H9 (cell line): ENCODE results near the gene LPAR6. TPM values are rescaled to one million over a fixed set of nuclear protein-coding genes. Genes with fewer than 3 reads are reported as not detected.

ENCODE experiments used
- DNase-seq: peaks from one replicate; pipeline ENCODE4 v3.0.0-alpha.2; 2017
- H2AFZ ChIP-seq: one replicate; pipeline ENCODE4 v1.6.1; 2013; ENCODE audit warnings: mild to moderate bottlenecking, low read length, control low read depth, moderate library complexity
- H2AK5ac ChIP-seq: 2 replicates; pipeline ENCODE4 v1.6.1; 2013; ENCODE audit warnings: low read length, control low read depth, mixed read lengths; ENCODE audit not compliant: insufficient read length
- H2BK120ac ChIP-seq: one replicate; pipeline ENCODE4 v1.6.1; 2013; ENCODE audit warnings: low read depth, mild to moderate bottlenecking, low read length, control low read depth, inconsistent platforms; ENCODE audit not compliant: poor library complexity, severe bottlenecking
- H2BK12ac ChIP-seq: 2 replicates; pipeline ENCODE4 v1.6.1; 2013; ENCODE audit warnings: low read length, control low read depth, mixed read lengths, low read depth; ENCODE audit not compliant: insufficient read length
- H2BK15ac ChIP-seq: 2 replicates; pipeline ENCODE4 v1.6.1; 2013; ENCODE audit warnings: low read depth, low read length, control low read depth
- H2BK20ac ChIP-seq: one replicate; pipeline ENCODE4 v1.6.1; 2013; ENCODE audit warnings: low read depth, mild to moderate bottlenecking, low read length, control low read depth, inconsistent platforms; ENCODE audit not compliant: poor library complexity, severe bottlenecking
- H2BK5ac ChIP-seq: 2 replicates; pipeline ENCODE4 v1.6.1; 2013; ENCODE audit warnings: low read length, control low read depth, mixed read lengths; ENCODE audit not compliant: insufficient read length
- H3K14ac ChIP-seq: 2 replicates; pipeline ENCODE4 v1.6.1; 2013; ENCODE audit warnings: low read length, control low read depth; ENCODE audit not compliant: insufficient read depth
- H3K18ac ChIP-seq: 2 replicates; pipeline ENCODE4 v1.6.1; 2013; ENCODE audit warnings: low read depth, mild to moderate bottlenecking, mixed read lengths, low read length, control low read depth; ENCODE audit not compliant: insufficient read length
- H3K23ac ChIP-seq: 2 replicates; pipeline ENCODE4 v1.6.1; 2013; ENCODE audit warnings: low read length, control low read depth, mixed read lengths, low read depth; ENCODE audit not compliant: insufficient read length
- H3K23me2 ChIP-seq: 2 replicates; pipeline ENCODE4 v1.6.1; 2013; ENCODE audit warnings: low read depth, mild to moderate bottlenecking, mixed read lengths, low read length, control low read depth; ENCODE audit not compliant: insufficient read length, poor library complexity, severe bottlenecking
- H3K27ac ChIP-seq: 2 replicates; pipeline ENCODE4 v1.5.1; 2013; ENCODE audit warnings: low read length, control low read depth, mixed read lengths, low read depth; ENCODE audit not compliant: insufficient read length
- H3K27me3 ChIP-seq: 2 replicates; pipeline ENCODE4 v1.6.1; 2013; ENCODE audit warnings: low read length, control low read depth, inconsistent platforms; ENCODE audit not compliant: insufficient read depth
- H3K4ac ChIP-seq: 2 replicates; pipeline ENCODE4 v1.6.1; 2013; ENCODE audit warnings: low read depth, mild to moderate bottlenecking, control low read depth, inconsistent platforms, low read length, moderate library complexity
- H3K4me1 ChIP-seq: 2 replicates; pipeline ENCODE4 v1.6.1; 2013; ENCODE audit warnings: low read length, control low read depth, inconsistent platforms; ENCODE audit not compliant: insufficient read depth
- H3K4me2 ChIP-seq: 2 replicates; pipeline ENCODE4 v1.6.1; 2013; ENCODE audit warnings: low read length, control low read depth, mixed read lengths; ENCODE audit not compliant: insufficient read length, insufficient read depth
- H3K56ac ChIP-seq: 2 replicates; pipeline ENCODE4 v1.6.1; 2013; ENCODE audit warnings: low read depth, mild to moderate bottlenecking, mixed read lengths, low read length, control low read depth; ENCODE audit not compliant: insufficient read length
- H3K79me1 ChIP-seq: 2 replicates; pipeline ENCODE4 v1.6.1; 2013; ENCODE audit warnings: low read depth, mild to moderate bottlenecking, moderate library complexity, low read length, control low read depth, inconsistent platforms; ENCODE audit not compliant: insufficient read depth, poor library complexity, severe bottlenecking
- H3K79me2 ChIP-seq: 2 replicates; pipeline ENCODE4 v1.6.1; 2013; ENCODE audit warnings: low read length, control low read depth, inconsistent platforms; ENCODE audit not compliant: insufficient read depth
- H3K9ac ChIP-seq: 2 replicates; pipeline ENCODE4 v1.6.1; 2013; ENCODE audit warnings: low read length, control low read depth, mixed read lengths; ENCODE audit not compliant: insufficient read length; ENCODE audit errors: extremely low read depth
- H3K9me3 ChIP-seq: one replicate; pipeline ENCODE4 v1.6.1; 2013; ENCODE audit warnings: low read depth, low read length, inconsistent platforms; ENCODE audit not compliant: control insufficient read depth
- H3T11ph ChIP-seq: one replicate; pipeline ENCODE4 v1.6.1; 2013; ENCODE audit warnings: mild to moderate bottlenecking, low read length, control low read depth, inconsistent platforms
- H4K20me1 ChIP-seq: one replicate; pipeline ENCODE4 v1.6.1; 2013; ENCODE audit not compliant: control insufficient read depth, insufficient read length, insufficient read depth
- H4K5ac ChIP-seq: 2 replicates; pipeline ENCODE4 v1.6.1; 2013; ENCODE audit warnings: low read depth, mild to moderate bottlenecking, mixed read lengths, low read length, control low read depth; ENCODE audit not compliant: insufficient read length
- H4K8ac ChIP-seq: replicated peaks from 2 replicates; pipeline ENCODE4 v1.6.1; 2013; ENCODE audit warnings: low read length, control low read depth, mixed read lengths, low read depth; ENCODE audit not compliant: insufficient read length
- H4K91ac ChIP-seq: 2 replicates; pipeline ENCODE4 v1.6.1; 2013; ENCODE audit warnings: low read depth, mild to moderate bottlenecking, moderate library complexity, mixed read lengths, low read length, control low read depth; ENCODE audit not compliant: insufficient read length
- H3K27ac Mint-ChIP-seq, 3 experiments: 2 replicates in 2 of 3; 3 replicates in 1 of 3; pipeline ENCODE4 v1.8.0; 2020 to 2021; ENCODE audit warnings: mixed read lengths in 3 of 3, mild to moderate bottlenecking in 1 of 3, moderate library complexity in 1 of 3
- H3K27me3 Mint-ChIP-seq: 2 replicates; pipeline ENCODE4 v1.8.0; 2021; ENCODE audit warnings: low read depth, mild to moderate bottlenecking, moderate library complexity, mixed read lengths
- H3K36me3 Mint-ChIP-seq, 3 experiments: 2 replicates in 2 of 3; 3 replicates in 1 of 3; pipeline ENCODE4 v1.8.0; 2020 to 2021; ENCODE audit warnings: low read depth in 3 of 3, mixed read lengths in 3 of 3; ENCODE audit not compliant: insufficient read depth in 1 of 3
- H3K4me1 Mint-ChIP-seq, 2 experiments: 2 replicates each; pipeline ENCODE4 v1.8.0; 2020; ENCODE audit warnings: mixed read lengths in 2 of 2
- H3K4me3 Mint-ChIP-seq, 2 experiments: 2 replicates in 1 of 2; 3 replicates in 1 of 2; pipeline ENCODE4 v1.8.0; 2020 to 2021; ENCODE audit warnings: mild to moderate bottlenecking in 2 of 2, mixed read lengths in 2 of 2, moderate library complexity in 1 of 2
- H3K9me3 Mint-ChIP-seq, 2 experiments: 2 replicates in 1 of 2; 3 replicates in 1 of 2; pipeline ENCODE4 v1.8.0; 2020; ENCODE audit warnings: mild to moderate bottlenecking in 2 of 2, mixed read lengths in 2 of 2, moderate library complexity in 1 of 2
- WGBS: extraction: QIAGEN DNeasy Blood & Tissue Kit; methylation state at CpG from one replicate; pipeline ENCODE4 v1.1.7; 2013; ENCODE audit warnings: missing lambda C conversion rate, low lambda C conversion rate, mixed read lengths; ENCODE audit not compliant: insufficient read length; ENCODE audit errors: extremely low coverage; 5-methylcytosine and 5-hydroxymethylcytosine counted together
- total RNA-seq: library from RNA; stranded (reverse); gene quantifications from 2 replicates; pipeline ENCODE4 v1.2.1, GENCODE V29; 2021
- TF ChIP-seq, protein P1 (sequence below): fragments of 200-600 bp; sonication (generic); conservative IDR thresholded peaks from 3 replicates; pipeline ENCODE4 v1.8.0; 2021; ENCODE audit warnings: antibody characterized with exemption, mild to moderate bottlenecking

LPAR6 gene
- total RNA-seq, 1 experiment from 2014 or later = 4.2 TPM

DNA sequence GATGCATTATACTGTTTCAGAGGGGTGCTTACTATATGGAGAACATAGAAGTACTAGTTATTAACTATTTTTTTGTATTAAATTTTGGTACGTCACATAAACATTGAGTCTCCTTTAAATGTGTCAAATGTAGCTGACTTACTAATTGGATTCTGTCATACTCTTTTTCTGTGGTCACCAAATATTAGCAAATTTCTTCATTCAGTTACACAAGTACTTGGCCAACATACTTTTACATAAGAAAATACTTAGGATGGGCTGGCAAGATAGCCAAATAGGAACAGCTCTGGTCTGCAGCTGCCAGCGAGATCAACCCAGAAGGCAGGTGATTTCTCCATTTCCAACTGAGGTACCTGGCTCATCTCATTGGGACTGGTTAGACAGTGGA lies 19.2 kb downstream of the LPAR6 start:
- H2BK12ac ChIP-seq = no peak overlapping the region
- no peak overlapping the region for H2BK15ac ChIP-seq
- TF ChIP-seq, protein P1, sequence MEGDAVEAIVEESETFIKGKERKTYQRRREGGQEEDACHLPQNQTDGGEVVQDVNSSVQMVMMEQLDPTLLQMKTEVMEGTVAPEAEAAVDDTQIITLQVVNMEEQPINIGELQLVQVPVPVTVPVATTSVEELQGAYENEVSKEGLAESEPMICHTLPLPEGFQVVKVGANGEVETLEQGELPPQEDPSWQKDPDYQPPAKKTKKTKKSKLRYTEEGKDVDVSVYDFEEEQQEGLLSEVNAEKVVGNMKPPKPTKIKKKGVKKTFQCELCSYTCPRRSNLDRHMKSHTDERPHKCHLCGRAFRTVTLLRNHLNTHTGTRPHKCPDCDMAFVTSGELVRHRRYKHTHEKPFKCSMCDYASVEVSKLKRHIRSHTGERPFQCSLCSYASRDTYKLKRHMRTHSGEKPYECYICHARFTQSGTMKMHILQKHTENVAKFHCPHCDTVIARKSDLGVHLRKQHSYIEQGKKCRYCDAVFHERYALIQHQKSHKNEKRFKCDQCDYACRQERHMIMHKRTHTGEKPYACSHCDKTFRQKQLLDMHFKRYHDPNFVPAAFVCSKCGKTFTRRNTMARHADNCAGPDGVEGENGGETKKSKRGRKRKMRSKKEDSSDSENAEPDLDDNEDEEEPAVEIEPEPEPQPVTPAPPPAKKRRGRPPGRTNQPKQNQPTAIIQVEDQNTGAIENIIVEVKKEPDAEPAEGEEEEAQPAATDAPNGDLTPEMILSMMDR = no peak
- no peak overlapping the region for H3K23ac ChIP-seq
- H2BK5ac ChIP-seq = no peak overlapping the region
- no peaks in the 10 kb centered on the region for H3K79me2 ChIP-seq
- Mint-ChIP-seq H3K27ac (no peak overlapping the region; a peak in 1 of 7 replicates), H3K4me3 (no peak overlapping the region), H3K36me3 (peaks cover 20 to 36% (median 30%) of the 10 kb centered on the region in 3 experiments), H3K9me3 (peaks cover 12 to 22% of the 10 kb centered on the region in 2 experiments), H3K27me3 (no peaks in the 10 kb centered on the region), H3K4me1 (no peaks in the 10 kb centered on the region)
- no peak overlapping the region for H3K4me2 ChIP-seq
- no peak overlapping the region for H4K5ac ChIP-seq
- no peak overlapping the region for H3K14ac ChIP-seq
- H3K56ac ChIP-seq = no peak overlapping the region
- H2BK120ac ChIP-seq = no peak overlapping the region
- H4K20me1 ChIP-seq = no peaks in the 10 kb centered on the region
- no peak overlapping the region for H2BK20ac ChIP-seq
- no peak overlapping the region for H3K9ac ChIP-seq
- no peak overlapping the region for H4K8ac ChIP-seq
- no peak overlapping the region for H3K4ac ChIP-seq
- no peak overlapping the region for H2AFZ ChIP-seq
- no peak for DNase-seq
- no peaks in the 10 kb centered on the region for H3K9me3 ChIP-seq
- no peaks in the 10 kb centered on the region for H3K23me2 ChIP-seq
- no peak overlapping the region for H2AK5ac ChIP-seq
- H3K79me1 ChIP-seq = no peaks in the 10 kb centered on the region
- no peak overlapping the region for H3K18ac ChIP-seq
- WGBS = no CpG with 5 or more reads among the region's 2 CpGs
- no peaks in the 10 kb centered on the region for H3K4me1 ChIP-seq
- no peaks in the 10 kb centered on the region for H3K27me3 ChIP-seq
- H3T11ph ChIP-seq = no peak overlapping the region
- H3K27ac ChIP-seq = no peak overlapping the region
- H4K91ac ChIP-seq = no peak overlapping the region
